ENCODE data around the gene INHBB.

Gene INHBB

GRCh38 chr2:120381661-120382060 is 35.7 kb downstream of the INHBB start:
- Histone ChIP-seq H3K4me3 (ENCODE audit: extremely low read depth, insufficient read depth, low read length, poor library complexity, severe bottlenecking) (no peak overlapping the region), H3K36me3 (ENCODE audit: control insufficient read depth, insufficient read depth, low read length) (no peaks in the 10 kb centered on the region), H3K27ac (ENCODE audit: low read depth, low read length, severe bottlenecking) (no peak overlapping the region), H3K9me3 (ENCODE audit: control insufficient read depth, low read length) (no peaks in the 10 kb centered on the region), H3K4me1 (ENCODE audit: control insufficient read depth, insufficient read depth, low read length, poor library complexity, severe bottlenecking) (no peaks in the 10 kb centered on the region)
- 61 to 93% methylated on average over 3 of the region's 4 CpGs for WGBS, 2 experiments (ENCODE audit: insufficient coverage in 2 of 2)

DNA sequence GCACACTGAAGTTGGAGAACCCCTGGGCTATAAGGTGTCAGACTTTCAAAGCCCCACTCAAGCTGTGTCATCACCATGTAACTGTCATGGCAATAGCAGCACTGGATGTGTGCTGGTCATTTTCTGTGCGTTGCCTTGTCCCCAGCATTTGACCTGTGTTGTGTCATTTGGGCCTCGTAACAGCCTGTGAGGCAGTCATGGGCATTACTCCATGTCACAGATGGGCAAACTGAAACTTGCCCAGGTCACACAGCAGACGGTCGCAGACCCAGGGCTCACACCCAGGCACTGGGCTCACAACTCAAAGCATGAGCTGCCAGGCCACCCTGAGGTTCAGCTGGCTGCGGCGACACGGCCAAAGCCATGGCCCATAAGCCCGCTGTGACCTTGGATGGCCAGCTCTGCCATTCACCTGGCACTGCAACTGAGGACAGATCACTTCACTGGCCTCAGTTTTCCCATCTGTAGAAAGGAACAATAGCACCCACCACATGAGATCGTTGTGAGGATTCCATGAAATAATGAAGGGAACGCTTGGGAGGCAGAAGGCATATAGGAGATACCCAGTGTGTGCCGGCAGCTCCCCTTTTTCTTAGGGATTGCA is 36.7 kb downstream of the INHBB start:
- H3K4me3 ChIP-seq (ENCODE audit: extremely low read depth, insufficient read depth, low read length, poor library complexity, severe bottlenecking) = no peak overlapping the region

GRCh38 chr2:120383191-120383590 is 37.3 kb downstream of the INHBB start:
- no peaks in the 10 kb centered on the region for H3K9me3 ChIP-seq (ENCODE audit: control insufficient read depth, low read length)
- WGBS, 2 experiments (ENCODE audit: insufficient coverage in 2 of 2) = 97% methylated on average over 5 of the region's 7 CpGs; no CpG with 5 or more reads in 1 of the 2 experiments
- H3K4me1 ChIP-seq (ENCODE audit: control insufficient read depth, insufficient read depth, low read length, poor library complexity, severe bottlenecking) = no peaks in the 10 kb centered on the region
- H3K4me3 ChIP-seq (ENCODE audit: extremely low read depth, insufficient read depth, low read length, poor library complexity, severe bottlenecking) = no peak overlapping the region
- no peak overlapping the region for H3K27ac ChIP-seq (ENCODE audit: low read depth, low read length, severe bottlenecking)
- H3K36me3 ChIP-seq (ENCODE audit: control insufficient read depth, insufficient read depth, low read length) = no peaks in the 10 kb centered on the region

More for the DNA sequence above, 36.7 kb downstream of the INHBB start:
- no peak overlapping the region for H3K27ac ChIP-seq (ENCODE audit: low read depth, low read length, severe bottlenecking)
- H3K36me3 ChIP-seq (ENCODE audit: control insufficient read depth, insufficient read depth, low read length) = no peaks in the 10 kb centered on the region
- 89 to 92% methylated on average over 10 to 11 of the region's 11 CpGs for WGBS, 2 experiments (ENCODE audit: insufficient coverage in 2 of 2)
- H3K9me3 ChIP-seq (ENCODE audit: control insufficient read depth, low read length) = no peaks in the 10 kb centered on the region
- H3K4me1 ChIP-seq (ENCODE audit: control insufficient read depth, insufficient read depth, low read length, poor library complexity, severe bottlenecking) = no peaks in the 10 kb centered on the region

GRCh38 chr2:120383631-120384340 is 37.9 kb downstream of the INHBB start:
- H3K27ac ChIP-seq (ENCODE audit: low read depth, low read length, severe bottlenecking) = no peak overlapping the region
- no peaks in the 10 kb centered on the region for H3K9me3 ChIP-seq (ENCODE audit: control insufficient read depth, low read length)
- no peak overlapping the region for H3K4me3 ChIP-seq (ENCODE audit: extremely low read depth, insufficient read depth, low read length, poor library complexity, severe bottlenecking)
- no peaks in the 10 kb centered on the region for H3K36me3 ChIP-seq (ENCODE audit: control insufficient read depth, insufficient read depth, low read length)
- no peaks in the 10 kb centered on the region for H3K4me1 ChIP-seq (ENCODE audit: control insufficient read depth, insufficient read depth, low read length, poor library complexity, severe bottlenecking)
- 76 to 83% methylated on average over 7 to 10 of the region's 13 CpGs for WGBS, 2 experiments (ENCODE audit: insufficient coverage in 2 of 2)

DNA sequence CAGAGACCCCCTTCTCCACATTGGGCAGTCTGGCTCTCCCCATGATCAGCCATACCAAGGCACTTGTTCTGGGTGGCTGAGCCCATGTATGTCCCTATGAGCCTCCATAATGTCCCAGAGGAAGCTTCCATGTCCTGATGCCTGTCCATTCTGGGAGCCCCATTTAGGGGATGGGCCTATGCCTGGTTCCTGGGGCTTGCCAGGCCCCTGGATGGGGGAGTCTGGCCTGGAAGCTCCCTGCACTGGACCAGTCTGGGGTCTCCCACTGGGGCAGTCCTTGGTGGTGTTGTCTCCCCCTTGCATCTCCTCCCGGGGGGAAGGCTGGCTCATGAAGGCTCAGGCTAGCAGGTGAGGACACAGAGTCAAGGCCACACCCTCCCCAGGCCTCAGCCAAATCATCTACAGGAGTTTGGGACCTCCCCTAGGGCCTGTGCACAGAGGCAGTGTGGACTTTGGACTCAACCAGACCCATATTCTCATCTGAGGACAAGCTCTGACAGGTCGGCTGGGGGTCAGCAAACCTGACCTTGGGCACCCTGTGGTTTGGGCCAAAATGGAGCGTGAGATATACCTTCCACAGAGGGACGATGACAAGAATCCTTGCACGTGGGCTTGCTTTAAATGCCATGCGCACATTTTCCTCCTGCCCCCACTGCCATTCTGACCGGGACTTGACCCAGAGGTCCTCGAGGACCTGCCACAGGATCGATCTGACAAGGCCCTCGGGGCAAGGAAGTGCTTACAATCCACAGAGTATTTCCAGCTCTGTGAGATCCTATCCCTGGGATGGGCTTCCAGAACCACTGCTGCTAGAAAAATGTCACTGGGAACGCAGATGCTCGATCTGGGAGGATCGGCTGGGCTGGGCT is 38.8 kb downstream of the INHBB start:
- 72 to 75% methylated on average over 13 of the region's 13 CpGs for WGBS, 2 experiments (ENCODE audit: insufficient coverage in 2 of 2)
- Histone ChIP-seq H3K36me3 (ENCODE audit: control insufficient read depth, insufficient read depth, low read length) (no peaks in the 10 kb centered on the region), H3K27ac (ENCODE audit: low read depth, low read length, severe bottlenecking) (no peak overlapping the region), H3K4me3 (ENCODE audit: extremely low read depth, insufficient read depth, low read length, poor library complexity, severe bottlenecking) (no peak overlapping the region), H3K9me3 (ENCODE audit: control insufficient read depth, low read length) (no peaks in the 10 kb centered on the region), H3K4me1 (ENCODE audit: control insufficient read depth, insufficient read depth, low read length, poor library complexity, severe bottlenecking) (no peaks in the 10 kb centered on the region)

- H3K4me3 ChIP-seq (ENCODE audit: extremely low read depth, insufficient read depth, low read length, poor library complexity, severe bottlenecking) = no peak overlapping the region
- no peaks in the 10 kb centered on the region for H3K9me3 ChIP-seq (ENCODE audit: control insufficient read depth, low read length)
- H3K27ac ChIP-seq (ENCODE audit: low read depth, low read length, severe bottlenecking) = no peak overlapping the region
- WGBS, 2 experiments (ENCODE audit: insufficient coverage in 2 of 2) = 35 to 61% methylated on average over 2 to 3 of the region's 4 CpGs
- no peaks in the 10 kb centered on the region for H3K4me1 ChIP-seq (ENCODE audit: control insufficient read depth, insufficient read depth, low read length, poor library complexity, severe bottlenecking)
- H3K36me3 ChIP-seq (ENCODE audit: control insufficient read depth, insufficient read depth, low read length) = no peaks in the 10 kb centered on the region
Measured at GRCh38 chr2:120385355-120386127, 39.6 kb downstream of the INHBB start.

- 90 to 95% methylated on average over 8 to 9 of the region's 9 CpGs for WGBS, 2 experiments (ENCODE audit: insufficient coverage in 2 of 2)
- H3K36me3 ChIP-seq (ENCODE audit: control insufficient read depth, insufficient read depth, low read length) = no peaks in the 10 kb centered on the region
Measured at GRCh38 chr2:120388222-120389035, 42.5 kb downstream of the INHBB start.

DNA sequence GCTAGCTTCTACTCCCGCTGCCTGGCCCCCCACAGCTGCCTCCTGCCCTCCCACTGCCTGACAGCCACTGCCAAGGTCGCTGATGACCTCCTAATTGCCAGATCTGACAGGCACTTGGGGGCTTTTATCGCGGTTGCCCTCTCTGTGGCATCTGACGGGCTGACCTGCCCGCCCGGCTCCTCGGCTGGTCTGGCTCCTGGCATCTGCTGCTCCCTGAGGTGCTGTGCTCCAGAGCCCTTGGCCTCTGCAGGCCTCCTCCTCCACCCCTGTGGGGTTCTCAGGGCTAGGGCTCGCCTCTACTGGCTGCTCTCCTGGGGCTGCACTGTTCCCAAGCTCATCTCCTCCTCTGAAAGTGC is 43.1 kb downstream of the INHBB start:
- Histone ChIP-seq H3K9me3 (ENCODE audit: control insufficient read depth, low read length) (peaks cover 4% of the 10 kb centered on the region), H3K4me1 (ENCODE audit: control insufficient read depth, insufficient read depth, low read length, poor library complexity, severe bottlenecking) (no peaks in the 10 kb centered on the region), H3K4me3 (ENCODE audit: extremely low read depth, insufficient read depth, low read length, poor library complexity, severe bottlenecking) (no peak overlapping the region), H3K36me3 (ENCODE audit: control insufficient read depth, insufficient read depth, low read length) (no peaks in the 10 kb centered on the region), H3K27ac (ENCODE audit: low read depth, low read length, severe bottlenecking) (no peak overlapping the region)
- WGBS, 2 experiments (ENCODE audit: insufficient coverage in 2 of 2) = 80 to 81% methylated on average over 9 of the region's 9 CpGs

More at GRCh38 chr2:120388222-120389035, 42.5 kb downstream of the INHBB start:
- H3K27ac ChIP-seq (ENCODE audit: low read depth, low read length, severe bottlenecking) = no peak overlapping the region
- peaks cover 4% of the 10 kb centered on the region for H3K9me3 ChIP-seq (ENCODE audit: control insufficient read depth, low read length)
- H3K4me1 ChIP-seq (ENCODE audit: control insufficient read depth, insufficient read depth, low read length, poor library complexity, severe bottlenecking) = no peaks in the 10 kb centered on the region
- H3K4me3 ChIP-seq (ENCODE audit: extremely low read depth, insufficient read depth, low read length, poor library complexity, severe bottlenecking) = no peak overlapping the region

DNA sequence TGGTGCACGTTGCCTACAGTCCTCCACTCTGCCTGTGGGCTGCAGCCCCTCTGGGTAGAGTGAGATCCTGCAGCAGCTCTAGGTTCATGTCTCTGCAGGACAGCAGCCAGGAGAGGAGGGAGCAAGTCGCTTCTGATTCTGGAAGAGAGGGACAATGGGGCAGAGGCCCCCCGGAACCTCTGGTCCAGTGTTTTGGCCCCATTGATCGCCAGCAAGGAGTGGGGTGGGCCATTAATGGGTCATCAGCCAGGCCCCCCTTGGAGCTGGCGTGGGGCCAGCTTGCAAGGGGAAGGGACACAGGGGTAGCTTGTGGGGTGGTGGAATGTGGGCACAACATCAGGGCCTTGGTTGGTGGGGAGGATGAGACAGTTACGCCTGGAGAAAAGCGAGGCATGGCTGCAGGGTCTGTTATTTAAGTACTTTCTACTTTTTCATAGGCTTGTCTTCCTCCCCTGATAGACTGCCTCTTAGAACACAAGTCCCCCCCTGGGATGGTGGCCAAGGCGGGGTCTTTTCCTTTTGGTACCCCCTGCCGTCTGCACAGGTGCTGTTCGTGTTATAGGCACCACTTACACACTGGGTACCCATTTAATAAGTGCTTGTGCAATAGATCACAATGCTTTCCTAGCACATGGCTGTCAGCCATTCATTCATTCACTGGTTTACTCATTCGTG is 44.6 kb downstream of the INHBB start:
- 76 to 79% methylated on average over 8 of the region's 11 CpGs for WGBS, 2 experiments (ENCODE audit: insufficient coverage in 2 of 2)

More for the DNA sequence above, 44.6 kb downstream of the INHBB start:
- Histone ChIP-seq H3K4me3 (ENCODE audit: extremely low read depth, insufficient read depth, low read length, poor library complexity, severe bottlenecking) (no peak overlapping the region), H3K36me3 (ENCODE audit: control insufficient read depth, insufficient read depth, low read length) (no peaks in the 10 kb centered on the region), H3K9me3 (ENCODE audit: control insufficient read depth, low read length) (peaks cover 4% of the 10 kb centered on the region), H3K4me1 (ENCODE audit: control insufficient read depth, insufficient read depth, low read length, poor library complexity, severe bottlenecking) (no peaks in the 10 kb centered on the region), H3K27ac (ENCODE audit: low read depth, low read length, severe bottlenecking) (no peak overlapping the region)

All from mesodermal cell (in vitro differentiated cells).